ENCODE measurements around the gene THRB.

THRB gene

GRCh38 chr3:24420224-24420623 lies 74.4 kb downstream of the THRB start:
- H3K9me3 ChIP-seq (ENCODE audit: insufficient read depth, low read length): no peaks in the 10 kb centered on the region
- H3K36me3 ChIP-seq (ENCODE audit: low read length): no peaks in the 10 kb centered on the region
- no peak overlapping the region for H3K9ac ChIP-seq (ENCODE audit: low read length)
- H3F3A ChIP-seq (ENCODE audit: insufficient read depth): no peaks in the 10 kb centered on the region
- H4K20me1 ChIP-seq (ENCODE audit: low read depth, low read length): no peaks in the 10 kb centered on the region
- no peaks in the 10 kb centered on the region for H3K9me2 ChIP-seq (replicated peaks; ENCODE audit: insufficient read depth, low read length)
- H3K79me2 ChIP-seq (ENCODE audit: insufficient read depth, low read length): no peaks in the 10 kb centered on the region
- H3K27me3 ChIP-seq (ENCODE audit: low read length): no peaks in the 10 kb centered on the region
- no peak overlapping the region for H3K27ac ChIP-seq (ENCODE audit: low read depth, low read length)
- H2AFZ ChIP-seq (ENCODE audit: low read depth, low read length, severe bottlenecking): no peak overlapping the region
- no peak overlapping the region for H3K4me2 ChIP-seq (ENCODE audit: low read depth, low read length, poor library complexity, severe bottlenecking)
- no peak overlapping the region for H3K4me3 ChIP-seq (ENCODE audit: insufficient read depth, low read length, poor library complexity, severe bottlenecking)
- no peak for TF ChIP-seq CTCF (IDR thresholded peaks at IDR 0.05; ENCODE audit: insufficient read depth, low read length, poor library complexity, severe bottlenecking)

GRCh38 chr3:24419067-24419791 lies 75.4 kb downstream of the THRB start:
- no peaks in the 10 kb centered on the region for H3K36me3 ChIP-seq (ENCODE audit: low read length)
- H2AFZ ChIP-seq (ENCODE audit: low read depth, low read length, severe bottlenecking): no peak overlapping the region
- TF ChIP-seq CTCF (IDR thresholded peaks at IDR 0.05; ENCODE audit: insufficient read depth, low read length, poor library complexity, severe bottlenecking): no peak
- no peak for TF ChIP-seq EZH2phosphoT487 (conservative IDR thresholded peaks at IDR 0.05; ENCODE audit: low read length)
- H3K9me3 ChIP-seq (ENCODE audit: insufficient read depth, low read length): no peaks in the 10 kb centered on the region
- no peaks in the 10 kb centered on the region for H3K9me2 ChIP-seq (replicated peaks; ENCODE audit: insufficient read depth, low read length)
- no peak overlapping the region for H3K9ac ChIP-seq (ENCODE audit: low read length)
- no peaks in the 10 kb centered on the region for H3K27me3 ChIP-seq (ENCODE audit: low read length)
- no peaks in the 10 kb centered on the region for H3F3A ChIP-seq (ENCODE audit: insufficient read depth)
- H3K79me2 ChIP-seq (ENCODE audit: insufficient read depth, low read length): no peaks in the 10 kb centered on the region
- H4K20me1 ChIP-seq (ENCODE audit: low read depth, low read length): no peaks in the 10 kb centered on the region
- H3K4me2 ChIP-seq (ENCODE audit: low read depth, low read length, poor library complexity, severe bottlenecking): no peak overlapping the region
- no peak overlapping the region for H3K27ac ChIP-seq (ENCODE audit: low read depth, low read length)
- H3K4me3 ChIP-seq (ENCODE audit: insufficient read depth, low read length, poor library complexity, severe bottlenecking): no peak overlapping the region

- H3K36me3 ChIP-seq (ENCODE audit: low read length): no peaks in the 10 kb centered on the region
- no peak overlapping the region for H3K4me2 ChIP-seq (ENCODE audit: low read depth, low read length, poor library complexity, severe bottlenecking)
- no peaks in the 10 kb centered on the region for H3K27me3 ChIP-seq (ENCODE audit: low read length)
- H3K27ac ChIP-seq (ENCODE audit: low read depth, low read length): no peak overlapping the region
- H3F3A ChIP-seq (ENCODE audit: insufficient read depth): no peaks in the 10 kb centered on the region
- H3K4me3 ChIP-seq (ENCODE audit: insufficient read depth, low read length, poor library complexity, severe bottlenecking): no peak overlapping the region
- TF ChIP-seq CTCF (IDR thresholded peaks at IDR 0.05; ENCODE audit: insufficient read depth, low read length, poor library complexity, severe bottlenecking) (no peak), EZH2phosphoT487 (conservative IDR thresholded peaks at IDR 0.05; ENCODE audit: low read length) (no peak)
- H3K9me3 ChIP-seq (ENCODE audit: insufficient read depth, low read length): no peaks in the 10 kb centered on the region
- H4K20me1 ChIP-seq (ENCODE audit: low read depth, low read length): no peaks in the 10 kb centered on the region
- H2AFZ ChIP-seq (ENCODE audit: low read depth, low read length, severe bottlenecking): no peak overlapping the region
- no peak overlapping the region for H3K9ac ChIP-seq (ENCODE audit: low read length)
- H3K9me2 ChIP-seq (replicated peaks; ENCODE audit: insufficient read depth, low read length): no peaks in the 10 kb centered on the region
- H3K79me2 ChIP-seq (ENCODE audit: insufficient read depth, low read length): no peaks in the 10 kb centered on the region
These were observed 76.9 kb downstream of the THRB start for GRCh38 chr3:24417730-24418129.

Data from SU-DHL-6 (cell line).